Coronary artery (tissue), 2 donors: Measurements from ENCODE around the gene SLC5A8.

ENCODE experiments used
- DNase-seq: peaks from one replicate; pipeline ENCODE4 v3.0.0-alpha.2; 2017; ENCODE audit warnings: low spot score
- H3K27ac ChIP-seq, 2 donors: fragments of 200-600 bp; sonication (generic); one replicate each; pipeline ENCODE4 v1.5.1; 2016 to 2019
- H3K4me3 ChIP-seq: fragments of 200-600 bp; sonication (generic); 2 replicates; pipeline ENCODE4 v1.5.1; 2016; ENCODE audit warnings: mild to moderate bottlenecking, moderate library complexity
- CTCF ChIP-seq: fragments of 200-600 bp; sonication (generic); IDR thresholded peaks from one replicate; pipeline ENCODE4 v1.5.1; 2019; ENCODE audit warnings: antibody characterized with exemption

The SLC5A8 gene

DNA sequence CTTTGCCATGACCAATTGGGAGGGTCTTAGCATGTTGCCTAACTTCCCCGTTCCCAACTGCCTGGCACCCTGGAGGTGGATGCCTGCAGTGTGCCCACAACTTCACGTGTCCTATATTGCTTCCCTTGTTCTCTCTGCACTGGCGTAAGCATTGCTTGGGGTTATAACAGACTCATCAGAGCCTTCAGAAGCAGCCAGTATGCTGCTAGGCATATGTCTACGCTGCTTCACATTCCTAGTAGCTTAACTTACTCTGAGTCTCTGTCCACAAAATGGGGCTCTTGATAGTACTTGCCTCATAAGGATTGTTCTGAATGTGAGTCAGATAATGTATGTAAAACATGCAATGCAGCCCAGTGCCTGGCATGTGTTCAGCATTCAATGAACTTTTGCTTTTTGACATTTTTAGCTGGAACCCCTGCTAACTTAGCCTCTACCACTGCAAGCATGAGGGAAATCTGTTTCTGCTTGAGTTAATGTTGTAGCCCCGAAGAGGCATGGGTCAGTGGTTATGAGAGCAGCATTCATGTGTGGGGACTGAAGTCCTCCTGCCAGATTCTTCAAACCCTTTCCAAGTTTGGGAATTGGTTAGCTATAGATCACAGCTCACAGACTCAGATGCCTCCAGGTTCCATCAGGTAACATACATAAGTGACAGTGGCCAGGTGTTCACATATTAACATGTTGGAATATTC lies 2.8 kb downstream of the SLC5A8 start:
- Histone ChIP-seq H3K27ac (no peak overlapping the region), H3K4me3 (no peak overlapping the region)
- DNase-seq: no peak
- no peak for TF ChIP-seq CTCF

GRCh38 chr12:101204602-101205304 lies 5.3 kb downstream of the SLC5A8 start:
- no peak for TF ChIP-seq CTCF
- Histone ChIP-seq H3K27ac (no peak overlapping the region), H3K4me3 (no peak overlapping the region)
- DNase-seq: no peak

DNA sequence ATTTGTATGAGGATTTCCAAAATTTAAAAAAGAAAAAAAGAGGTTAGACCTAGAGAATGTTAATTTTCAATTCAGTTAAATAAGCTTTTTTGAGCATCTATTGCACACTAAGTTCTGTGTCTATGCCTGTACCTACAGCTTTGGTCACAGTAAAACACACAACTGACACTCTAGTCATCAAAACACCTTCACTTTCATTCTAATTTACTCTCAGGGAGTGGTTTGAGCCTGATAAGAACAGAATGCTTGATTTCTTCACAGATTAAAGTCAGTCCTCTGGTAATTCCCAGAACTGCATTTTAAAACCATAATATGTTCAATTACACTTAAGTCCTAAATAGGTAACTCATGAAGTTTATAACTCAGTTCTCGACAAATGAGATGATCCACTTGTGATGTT lies 9.2 kb downstream of the SLC5A8 start:
- Histone ChIP-seq H3K27ac (no peak overlapping the region), H3K4me3 (no peak overlapping the region)
- TF ChIP-seq CTCF: no peak
- no peak for DNase-seq

- TF ChIP-seq CTCF: no peak
- Histone ChIP-seq H3K4me3 (no peak overlapping the region), H3K27ac (no peak overlapping the region)
- DNase-seq: no peak
These were observed 9.9 kb downstream of the SLC5A8 start for GRCh38 chr12:101200145-101200544.

- H3K27ac ChIP-seq: no peak overlapping the region
- TF ChIP-seq CTCF: no peak
- no peak for DNase-seq
- no peak overlapping the region for H3K4me3 ChIP-seq
These were observed 23.7 kb downstream of the SLC5A8 start for GRCh38 chr12:101186291-101186690.

DNA sequence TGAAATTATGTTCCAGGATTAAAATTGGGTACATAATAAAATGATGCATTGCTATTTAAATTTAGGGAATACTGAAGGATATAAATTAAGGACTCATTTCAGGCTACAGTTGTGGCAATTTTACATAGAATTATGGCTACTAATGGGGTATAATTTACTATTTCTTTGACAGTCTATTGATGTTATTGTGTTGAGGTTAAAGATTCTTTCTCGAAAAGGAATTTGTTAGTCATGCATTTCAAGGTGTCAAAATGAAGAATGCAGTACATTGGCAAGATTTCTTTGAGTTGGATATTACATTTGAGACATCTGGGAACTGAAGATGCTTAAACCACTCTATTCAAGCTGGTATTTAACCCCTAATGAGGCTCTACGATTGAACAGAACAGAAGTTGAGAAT lies 28.3 kb downstream of the SLC5A8 start:
- H3K4me3 ChIP-seq: no peak overlapping the region
- DNase-seq: no peak
- no peak overlapping the region for H3K27ac ChIP-seq
- no peak for TF ChIP-seq CTCF

- Histone ChIP-seq H3K27ac (no peak overlapping the region), H3K4me3 (no peak overlapping the region)
- no peak for DNase-seq
- no peak for TF ChIP-seq CTCF
These were observed 35.5 kb downstream of the SLC5A8 start for GRCh38 chr12:101174541-101174940.
